Stimulated activated CD8-positive, alpha-beta memory T cell treated with anti-CD3 and anti-CD28 coated beads, Interleukin-15, amount 100 ng/mL, for 1 hour (primary cell): ENCODE results near the gene MGMT.

Experiments used
- DNase-seq: peaks from one replicate; pipeline ENCODE4 v3.0.0-alpha.2; 2020; ENCODE audit warnings: low read depth

Gene MGMT

DNA sequence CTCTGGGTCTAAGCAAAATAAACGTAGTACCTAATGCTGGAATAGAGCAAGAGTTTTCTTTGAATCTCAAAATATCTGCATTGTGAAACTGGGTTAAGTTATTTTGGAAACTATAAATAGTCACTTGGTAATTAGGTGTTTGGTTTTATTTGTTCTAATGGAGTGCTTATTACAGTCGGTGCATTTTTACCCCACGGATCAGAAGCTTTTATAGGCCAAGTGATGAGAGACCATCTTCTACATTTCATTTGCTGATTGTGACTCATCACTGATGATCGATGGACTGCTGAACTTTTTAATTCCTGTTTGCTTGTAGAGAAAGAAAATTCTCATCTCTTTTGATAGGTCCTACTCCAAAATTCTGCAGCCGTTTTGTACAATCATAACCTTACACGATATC lies 28.2 kb downstream of the MGMT start:
- DNase-seq, result no peak

DNA sequence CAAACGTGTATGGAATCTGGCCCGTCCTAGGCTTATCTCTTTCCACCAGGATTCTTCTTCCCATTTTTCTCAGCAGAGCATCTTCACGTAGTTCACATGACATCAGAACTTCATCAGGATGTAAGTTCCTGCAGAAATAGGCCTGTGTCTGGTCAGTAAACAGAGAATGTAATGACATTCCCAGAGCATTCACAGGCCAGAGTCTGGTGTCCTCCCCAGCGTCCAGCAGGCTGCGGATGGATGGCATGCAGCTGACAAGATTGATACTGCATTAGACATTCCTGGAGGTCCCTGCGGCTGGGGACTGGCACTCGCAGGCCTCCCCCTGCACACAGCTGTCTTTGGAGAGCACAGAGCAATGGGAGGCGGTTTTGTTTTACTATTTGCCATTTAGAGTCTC lies 28.7 kb downstream of the MGMT start:
- DNase-seq, result no peak

DNA sequence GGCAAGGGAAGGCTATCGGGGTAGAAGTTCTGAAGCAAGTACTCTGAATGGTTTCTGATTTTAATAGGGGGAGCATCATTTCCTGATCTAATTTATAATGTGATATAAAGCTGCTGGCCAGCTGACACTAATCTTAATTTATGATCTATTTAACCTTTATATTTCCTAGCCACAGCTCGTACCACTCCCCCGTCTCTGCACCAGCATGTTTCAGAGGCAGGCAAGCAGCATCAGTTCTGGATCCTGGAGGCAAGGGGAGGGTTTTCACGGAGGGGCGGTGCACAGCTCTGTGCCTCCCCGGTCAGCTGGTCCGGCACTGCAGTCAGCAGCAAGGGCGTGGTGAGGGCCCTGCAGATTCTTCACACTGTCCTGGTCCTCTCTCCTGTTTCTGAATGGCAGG lies 30.0 kb downstream of the MGMT start:
- no peak for DNase-seq

DNA sequence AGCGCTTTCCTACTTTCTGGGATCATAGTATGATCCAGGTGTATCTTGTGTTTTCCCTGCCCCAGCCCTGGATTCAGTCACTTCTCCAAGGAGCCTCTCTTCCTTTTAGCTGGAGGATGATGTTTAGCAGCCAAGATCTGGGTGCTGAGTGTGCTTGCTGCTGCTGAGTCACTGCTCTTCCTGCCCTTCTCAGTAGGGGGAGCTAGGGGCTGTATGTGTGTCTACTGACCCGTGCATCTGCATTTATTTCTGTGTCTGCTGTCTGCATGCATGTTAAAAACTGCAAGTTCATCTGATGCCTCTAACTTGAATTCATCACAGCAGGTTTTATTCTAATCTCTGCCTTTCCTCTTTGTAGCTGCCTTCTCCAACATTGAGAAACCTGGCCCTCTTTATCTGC lies 31.6 kb downstream of the MGMT start:
- DNase-seq, result no peak

DNA sequence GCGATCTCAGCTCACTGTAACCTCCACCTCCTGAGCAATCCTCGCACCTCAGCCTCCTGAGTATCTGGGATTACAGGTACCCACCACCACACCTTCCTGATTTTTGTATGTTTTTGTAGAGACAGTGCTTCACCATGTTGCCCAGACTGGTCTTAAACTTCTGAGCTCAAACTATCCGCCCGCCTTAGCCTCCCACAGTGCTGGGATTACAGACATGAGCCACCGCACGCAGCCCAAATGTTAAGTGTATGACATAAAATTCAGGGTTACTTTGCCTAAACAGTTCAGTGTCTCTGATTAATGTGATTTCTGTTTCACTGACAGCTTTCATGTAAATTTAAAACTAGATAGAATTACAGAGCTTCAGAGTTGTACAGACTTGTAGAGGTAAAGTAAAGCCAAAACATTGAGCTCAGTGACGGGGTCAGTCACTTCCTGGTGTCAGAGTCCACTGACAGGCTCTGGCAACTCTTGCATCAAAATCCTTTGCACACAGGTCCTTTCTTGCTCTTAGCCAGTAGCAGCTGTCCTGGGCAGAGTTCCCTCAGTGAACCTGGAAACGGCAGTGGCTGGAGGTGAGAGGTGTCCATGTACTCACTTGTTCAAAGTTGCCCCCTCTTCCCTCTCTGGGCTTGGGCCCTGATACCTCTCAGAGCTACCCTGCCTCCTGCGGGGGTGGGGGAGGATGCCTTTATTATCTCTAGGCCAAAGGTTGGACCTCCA lies 33.7 kb downstream of the MGMT start:
- no peak for DNase-seq

DNA sequence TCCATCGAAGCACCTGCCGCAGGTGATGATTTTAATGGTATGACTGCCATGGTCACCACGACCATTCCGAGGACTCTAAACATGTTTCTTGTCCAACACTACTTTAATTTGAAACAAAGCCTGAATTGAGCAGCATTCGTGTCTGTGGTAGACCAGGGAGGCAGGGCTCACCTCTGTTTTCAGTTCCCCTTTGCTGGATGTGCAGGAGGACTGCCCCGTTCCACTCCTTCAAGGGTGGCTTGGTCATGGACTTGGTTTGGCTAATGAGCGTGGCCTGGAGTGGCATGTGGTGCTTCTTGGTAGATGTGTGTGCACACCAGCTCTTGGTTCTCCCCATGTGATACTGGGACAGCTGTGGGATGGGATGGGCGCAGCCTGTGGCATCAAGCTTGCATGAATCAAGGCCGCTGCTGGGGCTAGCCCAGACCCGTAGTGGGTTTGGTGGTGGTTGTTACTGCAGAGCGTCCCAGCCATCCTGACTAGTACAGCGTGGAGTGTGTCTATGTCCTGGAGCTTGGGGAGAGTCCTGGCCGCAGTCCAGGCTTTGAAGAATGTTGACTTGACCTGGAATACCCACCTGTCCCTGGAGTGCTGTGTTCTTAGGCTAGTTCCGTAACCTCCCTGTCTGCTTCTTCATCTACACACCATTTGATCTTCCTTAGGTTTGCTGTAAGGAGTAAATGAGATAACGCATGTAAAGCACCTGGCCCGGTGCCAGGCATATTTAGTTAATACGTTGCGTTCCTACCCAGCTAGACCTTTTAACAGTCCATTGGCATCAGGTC lies 34.8 kb downstream of the MGMT start:
- DNase-seq, result no peak

DNA sequence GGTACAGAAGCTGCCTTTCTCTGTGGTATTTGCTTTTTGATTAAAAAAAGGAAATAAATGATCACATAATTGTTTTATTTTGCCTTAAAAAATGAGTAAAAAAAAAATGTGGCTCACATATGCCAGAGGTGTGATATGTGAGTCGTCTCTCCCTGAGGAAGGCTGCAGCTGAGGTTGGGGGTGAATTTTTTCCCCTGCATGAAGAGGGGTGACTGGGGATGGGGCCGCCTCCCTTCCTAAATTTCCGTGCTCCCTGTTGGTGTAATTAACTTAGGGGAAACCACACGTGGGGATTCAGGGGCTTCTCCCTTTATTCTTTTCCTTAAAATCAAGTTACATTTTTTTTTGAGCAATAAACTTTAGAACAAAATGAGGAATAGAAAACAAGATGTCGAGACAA lies 35.4 kb downstream of the MGMT start:
- no peak for DNase-seq

DNA sequence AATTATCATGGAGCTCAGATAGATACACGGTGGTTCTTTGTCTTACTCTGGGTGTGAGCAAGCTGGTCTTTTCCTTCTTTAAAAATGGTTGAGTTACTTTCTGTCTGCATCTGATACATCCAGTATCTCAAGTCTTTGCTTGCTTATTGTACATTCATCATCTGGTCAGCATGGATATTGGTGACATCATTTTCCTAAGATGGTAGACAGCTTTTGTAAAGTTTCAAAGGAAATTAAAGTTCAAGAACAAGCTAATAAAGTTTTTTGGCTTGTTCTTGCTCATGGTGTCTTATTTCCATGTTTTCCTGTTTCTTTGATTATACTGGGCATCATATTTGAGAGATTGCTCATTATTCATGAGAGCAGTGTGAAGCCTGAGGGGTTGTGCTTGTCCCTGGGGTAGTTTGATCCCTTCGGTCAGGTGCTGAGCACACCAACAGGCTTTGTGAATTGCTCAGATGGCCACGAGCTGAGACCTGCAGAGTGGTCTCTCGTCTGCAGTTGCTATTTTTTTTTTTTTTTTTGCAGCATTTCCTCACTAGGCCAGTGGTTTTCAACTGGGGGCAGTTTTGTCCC lies 38.5 kb downstream of the MGMT start:
- DNase-seq, result no peak

DNA sequence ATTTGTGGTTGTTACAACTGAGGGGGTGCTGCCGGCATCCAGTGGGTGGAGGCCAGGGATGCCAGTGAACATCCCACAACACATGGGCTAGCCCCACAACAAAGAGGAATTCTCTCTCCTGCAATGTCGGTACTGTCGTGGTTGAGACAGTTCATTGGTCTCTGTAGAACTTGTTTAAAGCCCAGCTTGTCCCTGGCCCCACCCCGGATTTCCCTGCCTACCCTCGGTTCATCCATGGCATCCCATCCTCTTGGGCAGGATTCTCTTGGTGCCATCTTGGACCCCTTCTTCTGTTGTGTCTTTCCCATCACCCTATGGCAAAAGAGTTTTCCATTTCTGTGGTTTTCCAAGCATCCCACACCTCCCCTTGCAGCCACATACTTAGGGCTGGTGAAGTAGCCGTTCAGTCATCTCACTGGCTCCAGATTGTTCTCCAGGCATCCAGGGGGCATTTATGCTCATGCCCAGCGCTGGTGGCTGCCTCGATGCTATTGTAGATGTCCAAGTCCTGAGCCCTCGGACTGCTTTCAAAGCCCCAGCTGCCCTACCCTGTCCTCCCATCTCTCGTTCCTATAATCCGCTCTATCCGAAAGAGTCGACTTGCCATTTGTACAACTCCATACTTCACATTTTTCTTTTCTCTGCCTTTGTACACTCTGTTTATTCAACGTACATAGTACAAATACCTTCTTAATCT lies 39.2 kb downstream of the MGMT start:
- DNase-seq, result no peak

DNA sequence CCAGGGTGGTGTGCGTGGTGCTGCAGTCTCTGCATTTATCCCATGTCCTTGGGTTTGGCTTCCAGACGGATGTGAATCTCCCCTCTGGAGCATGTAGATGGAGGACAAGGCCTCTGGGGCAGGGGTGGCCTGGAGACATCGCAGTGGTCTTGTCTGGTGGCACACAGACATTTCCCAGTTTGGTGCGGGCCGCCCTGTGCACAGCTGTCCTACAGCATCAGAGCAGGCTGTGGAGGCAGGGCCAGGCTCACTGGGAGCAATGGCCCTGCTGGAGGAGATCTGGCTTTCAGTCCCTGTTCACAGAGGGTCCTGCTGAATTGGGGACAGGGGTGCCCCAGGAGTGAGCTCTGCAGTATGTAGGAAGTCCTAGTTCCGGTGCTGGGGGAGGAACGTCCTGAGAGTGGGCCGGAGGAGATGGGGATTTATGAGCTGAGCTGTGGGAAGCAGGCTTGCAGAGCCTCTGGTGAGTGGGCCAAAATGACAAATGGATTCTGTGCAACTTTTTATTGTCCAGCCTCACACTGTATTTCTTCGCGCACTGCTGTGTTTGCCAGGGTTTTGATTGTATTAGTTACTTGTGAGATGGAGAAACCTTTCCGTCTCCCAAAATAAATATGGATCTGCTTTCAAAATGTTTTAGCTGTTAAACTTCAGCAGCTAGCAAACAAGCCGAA lies 40.3 kb downstream of the MGMT start:
- no peak for DNase-seq

DNA sequence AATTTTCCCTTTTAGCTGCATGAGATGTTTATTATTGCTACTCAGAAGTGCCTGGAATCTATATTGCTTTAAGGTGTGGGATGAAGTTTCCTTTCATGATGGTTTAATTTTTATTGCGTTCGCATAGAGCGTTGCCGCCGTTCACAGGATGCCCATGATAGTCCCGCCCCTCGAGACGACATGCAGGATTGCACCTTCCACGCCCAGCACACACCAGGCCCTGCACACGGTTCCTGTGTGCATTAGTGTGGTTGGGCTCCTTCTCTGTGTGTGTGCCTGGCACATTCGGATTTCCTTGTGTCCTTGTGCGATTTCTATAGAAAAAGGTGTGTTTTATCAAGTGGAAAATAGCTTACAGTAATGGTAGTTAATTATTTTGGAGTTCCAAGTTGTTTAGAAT lies 42.1 kb downstream of the MGMT start:
- no peak for DNase-seq

DNA sequence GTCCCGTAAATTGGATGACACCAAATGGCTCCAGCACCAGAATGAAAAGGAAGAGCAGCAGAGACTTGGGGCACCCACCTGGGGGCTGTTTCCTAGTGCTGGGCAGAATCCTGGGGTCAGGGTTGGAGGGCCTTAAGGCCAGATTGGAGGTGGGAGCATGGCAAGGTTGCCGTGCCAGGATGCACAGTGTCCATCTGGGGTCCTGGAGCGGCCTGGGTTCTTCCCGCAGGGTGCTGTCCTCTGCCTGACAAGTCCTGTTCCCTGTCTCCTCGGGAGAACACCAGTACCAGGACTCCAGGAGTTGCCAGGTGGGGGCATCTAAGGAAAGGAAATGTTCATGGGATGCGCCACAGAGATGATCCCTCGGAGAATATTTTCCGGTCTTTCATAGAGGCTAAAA lies 42.8 kb downstream of the MGMT start:
- DNase-seq, result no peak

DNA sequence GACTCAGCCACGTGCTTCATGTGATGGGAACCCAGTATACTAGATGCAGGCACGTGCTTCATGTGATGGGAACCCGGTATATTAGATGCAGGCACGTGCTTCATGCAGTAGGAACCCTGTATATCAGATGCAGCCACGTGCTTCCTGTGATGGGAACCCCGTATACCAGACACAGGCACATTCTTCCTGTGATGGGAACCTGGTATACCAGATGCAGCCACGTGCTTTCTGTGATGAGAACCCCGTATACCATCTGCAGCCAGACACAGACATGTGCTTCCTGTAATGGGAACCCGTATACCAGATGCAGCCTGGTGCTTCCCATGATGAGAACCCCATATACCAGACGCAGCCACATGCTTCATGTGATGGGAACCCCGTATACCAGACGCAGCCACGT lies 44.0 kb downstream of the MGMT start:
- DNase-seq, result no peak

DNA sequence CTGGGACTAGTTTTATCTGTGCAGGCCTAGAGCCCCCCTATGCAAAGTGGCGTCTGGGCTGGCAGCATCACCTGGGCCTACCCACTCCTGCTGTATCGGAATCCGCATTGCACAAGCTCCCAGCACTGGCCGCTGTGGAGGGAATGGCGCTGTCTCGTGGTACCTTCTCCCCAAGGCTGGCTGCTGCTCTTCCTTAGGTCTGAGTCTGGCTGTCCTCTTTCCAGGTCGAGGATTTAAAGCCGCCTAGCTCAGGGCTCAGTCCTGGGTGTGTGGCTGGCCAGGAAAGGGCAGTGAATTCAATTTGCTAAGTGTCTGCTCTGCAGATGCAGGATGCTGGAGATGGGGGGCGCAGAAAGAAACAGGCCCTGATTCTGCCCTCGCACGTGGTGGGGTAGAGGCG lies 44.7 kb downstream of the MGMT start:
- DNase-seq, result no peak

DNA sequence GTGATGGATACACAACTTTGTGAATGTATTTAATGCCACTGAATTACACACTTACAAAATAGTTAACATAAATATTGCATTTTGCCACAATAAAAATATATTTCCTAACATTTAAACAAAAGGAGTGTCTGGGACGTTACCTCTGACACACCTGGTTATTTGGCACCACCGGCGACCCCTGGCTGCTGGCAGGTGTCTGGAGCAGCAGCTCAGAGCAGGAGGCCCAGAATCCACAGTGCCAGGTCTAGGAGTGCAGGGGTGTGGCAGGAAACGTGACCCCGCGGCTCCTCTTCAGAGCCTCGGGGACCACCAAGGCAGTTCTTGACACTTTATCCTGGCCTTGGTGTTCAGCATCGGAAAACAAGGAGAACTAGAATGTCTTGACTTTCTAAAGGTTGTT lies 46.3 kb downstream of the MGMT start:
- no peak for DNase-seq

DNA sequence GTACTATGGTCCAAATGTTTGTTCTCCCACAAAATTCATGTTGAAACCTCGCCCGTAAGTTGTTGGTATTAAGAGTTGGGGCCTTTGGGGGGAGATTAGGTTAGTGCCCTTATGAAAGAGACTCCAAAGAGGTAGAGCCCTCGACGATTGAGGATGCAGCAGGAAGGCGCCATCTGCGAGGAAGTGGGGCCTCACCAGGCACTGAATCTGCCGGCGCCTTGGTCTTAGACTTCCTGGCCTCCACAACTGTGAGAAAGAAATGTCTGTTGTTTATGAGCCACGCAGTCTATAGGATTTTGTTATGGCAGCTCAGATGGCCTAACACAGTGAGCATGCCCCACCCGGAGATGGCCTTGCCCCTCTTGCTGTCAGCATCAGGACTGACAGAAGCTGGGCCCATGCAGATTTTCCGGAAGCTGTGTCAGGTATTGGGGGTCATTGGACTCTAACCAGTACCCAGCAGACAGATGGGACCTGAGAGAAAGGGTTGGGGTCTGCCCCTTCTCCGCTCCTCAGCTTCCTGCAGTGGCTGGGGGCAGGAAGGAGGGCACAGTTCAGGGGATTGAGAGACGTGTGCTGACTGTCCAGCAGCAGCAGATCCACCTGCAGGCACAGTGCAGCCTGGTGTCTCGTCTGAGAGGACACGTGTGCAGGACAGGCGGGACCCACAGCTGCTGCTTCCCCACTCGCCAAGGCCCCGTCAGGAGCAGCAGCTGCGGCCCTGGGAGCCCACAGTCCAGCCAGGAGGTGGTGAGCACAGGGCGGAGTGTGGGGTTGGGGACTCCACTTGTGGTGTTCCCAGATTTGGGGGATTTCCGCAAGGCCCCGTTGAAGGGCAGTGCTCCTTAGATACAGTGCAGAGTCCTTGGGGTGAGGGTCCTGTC lies 47.8 kb downstream of the MGMT start:
- no peak for DNase-seq

DNA sequence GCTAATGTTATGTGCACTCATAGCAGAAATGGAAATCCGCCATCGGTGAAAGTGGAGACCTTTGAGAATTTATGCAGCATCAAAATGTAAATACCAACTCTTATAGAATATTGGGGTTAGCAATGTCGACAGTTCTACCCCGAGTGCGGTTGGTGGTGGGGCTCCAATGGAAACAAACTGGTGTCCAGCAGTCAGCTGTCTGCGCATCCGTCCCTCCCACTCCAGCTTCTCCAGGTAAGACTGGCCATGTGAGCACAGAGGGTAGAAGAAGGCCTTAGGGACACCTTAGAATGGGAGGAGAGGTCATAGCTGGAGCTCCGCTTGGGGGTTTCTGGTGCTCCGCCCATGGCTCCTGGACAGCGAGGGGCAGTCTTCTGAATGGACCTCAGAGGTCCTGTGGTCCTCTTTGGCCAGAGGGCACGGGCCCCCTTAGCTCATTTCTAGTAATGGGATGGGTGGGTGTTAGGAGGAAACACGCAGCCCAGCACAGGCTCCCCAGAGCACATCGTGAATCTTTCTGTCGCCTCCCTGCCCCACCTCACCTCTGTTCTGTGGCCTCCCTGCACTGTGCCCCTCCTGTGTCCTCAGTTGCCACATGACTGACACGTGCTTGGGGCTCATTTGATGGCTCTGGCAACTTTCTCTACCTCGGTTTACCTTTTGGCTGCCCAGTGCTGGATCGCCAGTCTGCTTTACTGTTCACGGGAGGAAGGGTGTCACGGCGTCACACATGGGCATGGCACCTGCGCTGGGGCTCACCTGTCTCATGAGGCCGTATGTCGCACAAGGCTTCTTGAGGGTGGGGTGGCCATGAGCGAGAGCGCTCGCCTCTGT lies 50.0 kb downstream of the MGMT start:
- no peak for DNase-seq

DNA sequence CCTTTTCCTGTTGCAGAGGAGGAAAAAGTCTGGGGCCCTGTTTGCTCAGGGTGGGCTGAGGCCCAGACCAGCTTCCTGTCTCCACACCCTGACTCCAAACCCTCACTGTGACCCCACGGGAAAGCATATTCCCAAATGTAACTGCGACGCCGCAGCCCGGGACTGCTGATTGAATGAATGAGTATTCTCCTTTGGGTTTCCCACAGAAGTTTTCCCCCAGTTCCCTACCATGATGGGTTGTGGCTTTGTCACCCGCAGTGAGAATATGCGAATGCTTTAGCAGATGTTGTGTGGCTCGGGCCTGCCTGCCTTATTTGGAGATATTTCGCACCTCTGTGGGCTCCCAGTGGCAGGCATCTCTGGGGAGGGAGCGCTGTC lies 50.6 kb downstream of the MGMT start:
- peak; percentile 3 for DNase-seq

DNA sequence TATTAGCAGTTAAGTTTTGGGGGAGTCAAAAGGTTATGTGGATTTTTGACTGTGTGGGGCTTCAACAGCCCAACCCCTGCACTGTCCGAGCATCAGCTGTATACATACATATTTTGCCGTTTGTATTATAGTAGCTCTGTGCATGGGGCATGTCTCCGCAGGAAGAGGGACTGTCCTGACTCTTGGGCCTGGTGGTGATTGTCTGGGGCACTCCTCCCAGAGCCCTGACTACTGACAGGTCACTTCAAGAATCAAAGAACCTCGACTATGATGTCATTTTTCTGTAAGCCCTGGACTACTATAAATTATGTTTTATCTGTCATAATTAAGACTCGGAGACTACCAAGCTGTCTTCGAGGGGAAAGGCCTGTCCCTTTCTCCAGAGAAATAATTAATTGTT lies 51.8 kb downstream of the MGMT start:
- DNase-seq, result no peak

DNA sequence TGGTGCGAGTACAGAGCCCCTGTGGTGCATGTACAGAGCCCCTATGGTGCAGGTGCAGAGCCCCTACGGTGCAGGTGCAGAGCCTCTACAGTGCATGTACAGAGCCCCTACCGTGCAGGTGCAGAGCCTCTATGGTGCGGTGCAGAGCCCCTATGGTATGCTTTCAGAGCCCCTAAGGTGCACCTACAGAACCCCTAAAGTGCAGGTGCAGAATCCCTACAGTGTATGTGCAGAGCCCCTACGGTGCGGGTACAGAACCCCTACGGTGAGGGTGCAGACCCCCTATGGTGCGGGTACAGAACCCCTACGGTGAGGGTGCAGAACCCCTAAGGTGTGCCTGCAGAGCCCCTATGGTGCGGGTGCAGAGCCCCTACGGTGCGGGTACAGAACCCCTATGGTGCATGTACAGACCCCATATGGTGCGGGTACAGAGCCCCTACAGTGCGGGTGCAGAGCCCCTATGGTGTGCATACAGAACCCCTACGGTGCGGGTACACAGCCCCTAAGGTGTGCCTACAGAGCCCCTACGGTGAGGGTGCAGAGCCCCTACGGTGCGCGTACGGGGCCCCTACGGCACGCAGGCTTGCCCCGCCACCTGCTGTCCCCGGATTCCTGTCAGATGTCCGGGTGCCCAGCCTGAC lies 53.5 kb downstream of the MGMT start:
- no peak for DNase-seq
